Fibroblast of skin of abdomen (primary cell): ENCODE results near the gene HJURP.

Experiments
- DNase-seq: peaks from one replicate; pipeline ENCODE4 v3.0.0-alpha.2; 2013

Gene HJURP

GRCh38 chr2:233847248-233847898, 7.0 kb downstream of the HJURP start:
- no peak for DNase-seq

DNA sequence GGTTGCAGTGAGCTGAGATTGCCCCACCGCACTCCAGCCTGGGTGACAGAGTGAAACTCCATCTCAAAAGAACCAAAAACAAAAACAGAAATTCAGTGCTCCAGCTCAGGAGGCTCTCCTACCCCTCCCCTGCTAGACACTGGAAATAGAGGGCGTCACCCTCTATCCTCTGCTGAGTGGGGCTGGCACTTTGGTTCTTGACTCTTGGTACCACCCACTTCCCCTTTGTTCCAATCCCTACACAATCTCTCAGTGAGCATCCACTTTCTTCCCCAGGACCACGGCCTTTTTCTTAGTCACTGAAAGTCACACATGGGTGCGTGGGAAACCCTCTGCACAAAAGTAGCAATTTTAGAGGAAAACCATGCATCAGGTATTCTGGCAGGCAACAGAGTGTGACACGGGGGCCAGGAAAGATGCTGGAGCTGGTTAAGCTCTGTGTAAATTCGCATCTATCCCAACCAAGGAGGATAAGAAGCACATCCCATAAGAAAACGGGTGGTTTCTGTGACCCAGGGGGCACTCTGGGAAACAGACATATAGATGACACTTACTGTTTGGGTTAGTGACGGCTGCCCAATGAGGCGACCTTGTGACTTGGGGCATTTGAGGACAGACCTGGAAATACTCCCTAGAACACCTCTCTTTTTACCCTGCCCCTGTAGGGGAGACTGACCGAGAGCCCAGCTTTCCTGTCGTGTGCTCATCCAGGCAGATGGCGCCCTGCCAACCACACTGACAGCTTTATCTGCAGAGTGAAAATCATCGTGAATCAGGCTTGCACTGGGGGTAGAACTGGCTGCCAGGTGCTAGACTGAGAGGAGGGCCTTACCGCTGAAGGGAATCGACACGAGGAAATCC, 7.7 kb downstream of the HJURP start:
- no peak for DNase-seq

- DNase-seq: no peak
Observed at GRCh38 chr2:233845301-233846060, 8.9 kb downstream of the HJURP start.

DNA sequence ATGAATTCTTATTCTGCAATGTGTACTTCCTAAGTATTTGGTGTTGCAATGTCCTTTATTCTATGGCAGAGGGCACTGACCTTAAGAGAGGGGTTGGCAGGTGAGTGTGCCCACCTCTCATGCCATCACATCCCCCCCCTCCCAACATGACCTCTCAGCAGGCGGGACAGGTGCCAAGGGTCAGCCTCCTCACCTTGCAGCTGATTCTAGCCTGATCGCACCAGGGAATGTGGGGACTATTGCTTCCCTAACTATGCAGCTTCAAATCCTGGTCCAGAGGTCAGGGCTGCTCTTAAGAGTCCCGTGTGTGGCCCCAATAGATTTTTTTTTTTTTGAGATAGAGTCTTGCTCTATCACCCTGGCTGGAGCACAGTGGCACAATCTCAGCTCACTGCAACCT, 9.5 kb downstream of the HJURP start:
- no peak for DNase-seq

- DNase-seq: no peak
Observed at GRCh38 chr2:233844064-233844807, 10.1 kb downstream of the HJURP start.

- DNase-seq: no peak
Observed at GRCh38 chr2:233841183-233841582, 13.2 kb downstream of the HJURP start.

- DNase-seq: no peak
Observed at GRCh38 chr2:233840520-233840919, 13.8 kb downstream of the HJURP start.

GRCh38 chr2:233839447-233839820, 14.9 kb downstream of the HJURP start:
- DNase-seq: no peak

GRCh38 chr2:233838726-233839446, 15.4 kb downstream of the HJURP start:
- DNase-seq: no peak

- no peak for DNase-seq
Observed at GRCh38 chr2:233838251-233838650, 16.1 kb downstream of the HJURP start.

DNA sequence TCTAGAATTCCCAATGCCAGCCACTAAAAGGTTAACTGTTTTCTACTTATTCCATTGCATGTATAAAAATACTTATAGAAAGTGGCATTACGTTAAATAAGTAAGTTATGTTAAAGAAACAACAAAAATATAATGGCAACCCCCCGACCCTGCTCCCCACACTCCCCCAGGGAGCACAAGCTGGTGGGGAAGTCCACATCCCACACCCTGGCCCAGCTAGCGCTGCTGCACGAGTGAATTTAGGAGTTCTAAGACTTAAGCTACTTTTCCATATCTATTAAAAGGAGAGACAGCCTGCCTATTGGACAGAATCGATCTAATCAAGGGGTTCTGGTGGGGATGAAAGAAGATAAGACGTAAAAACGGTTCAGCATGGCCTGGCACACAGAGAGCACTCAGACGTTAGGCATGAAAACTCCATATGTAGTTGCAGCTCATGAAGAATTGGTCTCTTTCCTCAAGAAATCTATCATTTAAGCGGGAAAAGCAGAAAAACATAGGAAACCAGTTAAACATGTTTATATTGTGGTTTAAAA, 16.6 kb downstream of the HJURP start:
- no peak for DNase-seq

DNA sequence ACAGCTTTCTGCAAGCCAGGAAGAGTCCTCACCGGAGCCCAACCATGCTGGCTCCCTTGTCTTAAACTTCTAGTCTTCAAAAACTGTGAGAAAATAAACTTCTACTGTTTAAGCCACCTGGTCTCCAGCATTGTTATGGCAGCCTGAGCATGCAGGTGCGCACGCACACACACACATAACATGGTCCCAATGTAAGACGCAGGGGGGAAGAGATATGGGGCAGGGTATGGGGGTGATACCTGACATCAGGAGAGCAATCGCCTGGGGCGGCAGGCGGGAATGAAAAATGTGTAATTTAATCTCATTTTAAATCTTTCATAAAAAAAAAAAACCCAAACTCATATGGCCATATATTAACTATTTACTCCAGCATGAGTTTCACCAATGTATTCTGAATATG, 18.0 kb downstream of the HJURP start:
- no peak for DNase-seq

DNA sequence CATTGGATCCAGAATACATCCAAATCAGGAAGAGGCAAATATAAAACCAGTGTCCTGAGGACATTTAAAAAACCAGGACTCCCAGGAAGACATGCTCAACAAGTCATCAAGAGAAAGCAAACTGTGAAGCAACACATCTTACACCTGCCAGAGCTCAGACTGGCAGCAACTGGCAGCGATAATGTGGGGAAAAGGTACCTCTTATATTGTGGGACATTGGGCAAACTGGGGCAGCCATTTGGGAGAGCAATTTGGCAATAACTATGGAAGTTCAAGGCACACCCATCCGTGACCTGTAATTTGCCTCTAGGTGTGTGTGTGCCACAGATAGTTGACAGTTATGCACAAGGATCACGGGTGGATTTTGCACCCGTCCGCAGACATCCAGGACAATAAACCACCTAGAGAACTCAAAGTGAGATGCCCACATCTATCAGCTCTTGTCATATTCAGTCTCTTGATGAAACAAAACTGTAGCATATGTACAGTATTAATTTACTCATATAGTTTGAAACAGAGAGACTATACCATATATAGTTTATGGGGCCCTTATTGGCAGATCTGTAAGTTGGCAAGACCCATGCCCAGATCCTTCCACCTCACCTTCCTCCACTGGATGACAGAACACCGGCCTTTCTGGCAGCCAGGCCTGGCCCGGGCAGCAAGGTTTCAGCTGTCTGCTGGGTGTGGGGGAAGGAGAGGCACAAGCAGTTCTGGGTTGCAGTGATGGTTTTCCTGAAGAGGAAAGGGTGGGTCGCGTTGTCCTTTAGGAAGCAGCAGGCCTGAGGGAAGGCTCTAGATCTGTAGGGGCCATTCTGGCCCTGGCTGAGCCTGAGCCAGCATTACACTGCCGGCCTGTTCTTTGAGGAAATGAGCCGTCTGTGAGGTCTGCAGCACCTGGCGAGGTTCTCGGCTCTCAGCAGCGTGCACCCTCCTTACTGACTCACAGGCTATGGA, 18.8 kb downstream of the HJURP start:
- DNase-seq: no peak

- DNase-seq: no peak
Observed at GRCh38 chr2:233833345-233833744, 21.0 kb downstream of the HJURP start.

DNA sequence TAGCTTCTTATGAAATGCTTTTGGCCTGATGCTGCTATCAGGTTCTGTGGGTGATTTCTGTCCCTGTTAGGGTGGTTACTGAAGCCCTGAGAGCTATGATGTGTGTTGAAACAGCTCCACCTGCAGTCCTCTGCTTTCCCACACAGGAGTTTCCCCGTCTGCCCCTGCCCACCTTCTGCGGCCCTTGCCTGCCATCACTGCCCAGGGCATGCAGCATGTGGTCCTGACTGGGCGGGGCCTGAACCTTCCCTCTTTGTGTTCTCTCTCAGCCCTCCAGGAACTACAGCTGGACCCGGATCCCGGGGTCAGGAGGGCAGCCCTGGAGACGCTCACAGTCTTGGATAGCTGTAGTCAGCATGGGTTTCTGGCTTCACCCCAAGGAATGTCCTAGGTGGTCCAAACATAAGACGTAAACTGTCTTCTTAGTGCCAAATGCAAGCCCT, 21.4 kb downstream of the HJURP start:
- DNase-seq: peak; percentile 34

DNA sequence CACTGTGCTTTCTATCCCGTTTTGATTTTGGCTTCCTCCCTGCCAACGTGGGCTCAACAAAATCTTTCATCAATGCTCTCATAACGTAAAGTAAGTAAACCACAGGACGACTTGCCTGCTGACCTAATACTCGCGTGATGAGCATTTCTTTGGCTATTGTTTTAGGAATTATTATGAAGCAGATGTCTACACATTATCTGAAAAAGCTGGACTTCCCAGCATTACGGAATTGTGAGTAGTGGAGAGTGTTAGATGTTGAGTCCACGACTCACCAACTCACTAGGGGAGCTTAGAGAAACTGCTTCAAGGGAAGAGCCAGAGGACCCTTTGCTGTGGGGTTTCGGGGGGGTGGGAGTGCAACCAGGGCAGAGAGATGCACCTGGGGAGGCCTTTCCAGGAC, 21.9 kb downstream of the HJURP start:
- peak; percentile 64 for DNase-seq

DNA sequence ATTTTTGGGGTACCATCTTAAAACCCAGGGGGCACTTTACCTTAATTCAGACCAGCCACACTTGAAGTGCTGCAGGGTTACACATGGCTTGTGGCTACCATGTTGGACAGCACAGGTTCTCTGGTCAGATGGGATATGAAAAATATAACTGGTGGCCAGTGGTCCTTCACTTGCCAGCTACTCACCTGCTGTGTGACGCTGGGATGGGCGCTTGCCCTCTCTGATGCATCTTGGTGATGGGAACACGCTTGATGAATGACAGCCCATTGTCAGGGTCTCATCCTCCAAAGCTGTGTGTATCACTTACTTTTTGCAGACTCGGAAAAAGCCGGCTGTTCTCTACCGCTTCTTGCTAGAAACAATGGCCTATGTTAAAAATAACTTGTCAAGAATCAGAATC, 22.5 kb downstream of the HJURP start:
- DNase-seq: no peak

DNA sequence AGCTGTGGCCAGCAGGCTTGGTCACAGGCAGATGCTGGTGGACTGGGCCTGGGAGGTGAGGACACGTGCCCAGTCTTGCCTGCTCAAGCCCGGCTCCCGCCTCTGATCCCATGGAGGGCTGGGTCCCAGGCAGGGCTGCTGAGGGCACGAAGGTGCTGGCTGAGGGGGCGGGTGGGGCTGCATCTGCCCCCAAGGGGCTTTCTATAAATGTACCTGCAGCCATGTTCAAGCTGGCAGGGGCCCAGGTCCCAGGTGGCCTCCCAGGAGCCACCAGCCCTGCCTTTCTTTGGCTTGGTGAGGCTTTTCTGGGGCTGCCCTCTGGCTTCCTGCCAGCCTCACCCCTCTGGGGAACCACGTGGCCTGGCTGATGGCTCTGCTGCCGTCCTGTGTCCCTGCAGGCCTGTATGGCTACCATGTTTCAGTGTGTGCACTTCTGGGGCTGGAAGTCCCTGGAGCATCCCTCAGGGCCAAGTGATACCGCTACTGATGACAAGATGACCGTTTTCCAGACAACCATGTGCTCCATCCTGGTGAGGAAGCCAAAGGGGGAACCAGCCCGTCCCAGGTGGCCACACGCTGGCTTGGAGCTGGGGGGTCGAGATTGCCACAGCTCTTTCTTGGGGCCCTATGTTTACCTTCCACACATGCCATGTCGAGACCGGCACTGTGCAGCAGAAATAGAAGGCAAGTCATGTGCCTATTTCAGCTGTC, 23.2 kb downstream of the HJURP start:
- no peak for DNase-seq

DNA sequence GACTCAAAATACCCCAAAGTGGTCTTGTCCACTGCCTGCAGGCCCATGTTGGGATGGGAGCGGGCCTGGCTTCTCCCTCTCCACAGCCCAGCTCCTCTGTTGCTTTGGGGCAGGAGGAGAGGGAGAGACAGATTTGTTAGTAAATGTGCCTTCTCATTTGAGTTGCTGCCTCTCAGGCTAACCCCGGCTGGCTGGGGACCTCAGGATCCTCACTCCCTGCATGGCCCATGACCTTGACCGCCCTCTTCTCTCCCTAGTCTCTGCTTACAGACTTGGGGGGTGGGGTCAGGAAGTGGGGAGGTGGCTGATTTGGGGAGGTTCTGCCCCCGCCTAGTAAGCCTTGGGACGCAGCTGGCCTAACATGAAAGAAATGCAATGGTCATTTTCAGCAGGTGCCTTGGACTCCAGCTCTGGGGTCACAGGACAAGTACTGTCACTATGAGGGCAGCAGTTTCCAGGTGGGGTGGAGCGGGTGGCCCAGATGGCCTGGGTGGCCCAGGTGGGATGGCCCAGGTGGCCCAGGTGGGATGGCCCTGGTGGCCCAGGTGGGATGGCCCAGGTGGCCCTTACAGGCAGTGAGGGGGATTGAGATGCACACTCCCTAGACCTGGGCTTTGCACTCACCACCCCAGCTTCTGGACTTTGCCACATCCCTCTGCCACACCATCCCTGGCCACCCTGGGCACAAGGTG, 24.1 kb downstream of the HJURP start:
- no peak for DNase-seq
